Measurements from ENCODE around the gene WSCD2. TPM values are rescaled to one million over a fixed set of nuclear protein-coding genes. Genes with fewer than 3 reads are reported as not detected.
A peak's percentile ranks its signal among the peaks of the same experiment; 100 is the strongest.

The WSCD2 gene
- total and polyA plus RNA-seq, 2 donors (not counting 3 experiments of a cell fraction or from before 2014, with no cell fraction given): not detected

- Histone ChIP-seq H3K4me1 (ENCODE audit: control insufficient read depth, extremely low read depth, insufficient read depth, low read length) (no peaks in the 10 kb centered on the region), H3K9ac (replicated peaks; ENCODE audit: extremely low read depth, insufficient read depth, low read length) (no peak overlapping the region), H3K4me3 (replicated peaks in 1 of 3; ENCODE audit: insufficient read depth in 1 of 3, low read depth in 1 of 3, low read length in 3 of 3) (no peak overlapping the region), H4K20me1 (replicated peaks; ENCODE audit: control insufficient read depth, extremely low read depth, insufficient read depth, low read length) (no peaks in the 10 kb centered on the region), H3K4me2 (ENCODE audit: insufficient read depth, low read length) (no peak overlapping the region), H3K79me2 (ENCODE audit: control insufficient read depth, insufficient read depth, low read length) (no peaks in the 10 kb centered on the region), H2AFZ (ENCODE audit: low read depth, low read length) (no peak overlapping the region), H3K9me3 (replicated peaks; ENCODE audit: control insufficient read depth, insufficient read depth, low read length) (no peaks in the 10 kb centered on the region), H3K27me3 (ENCODE audit: control insufficient read depth in 2 of 2, insufficient read depth in 2 of 2, low read length in 2 of 2) (no peaks in the 10 kb centered on the region), H3K36me3 (ENCODE audit: control insufficient read depth in 2 of 2, extremely low read depth in 1 of 2, insufficient read depth in 2 of 2, low read length in 2 of 2) (no peaks in the 10 kb centered on the region), H3K9me1 (replicated peaks; ENCODE audit: control insufficient read depth, extremely low read depth, insufficient read depth, low read length) (no peaks in the 10 kb centered on the region), H3K27ac (ENCODE audit: insufficient read depth, low read depth, low read length) (no peak overlapping the region)
- dilution Hi-C loops (cut with MboI; ENCODE audit: extremely low pct_ligation_motif_present, low sequenced_read_pairs) (no loop called here), intact Hi-C loops (cut with micrococcal nuclease) (loop anchor here (10.0 kb wide), 1 partner anchor 199 kb away; no protein-coding TSS in a partner anchor)
- ChIA-PET POLR2A (no interaction called here), CTCF (interaction anchor here (0.7 to 1.1 kb wide), 2 partner anchors 96 to 130 kb away, joined by 3 to 4 read pairs; no protein-coding TSS in a partner anchor)
- DNase-seq (ENCODE audit: low read depth, low spot score) (no peak), FAIRE-seq (no peak)
- no peak for TF ChIP-seq GATA2 (IDR thresholded peaks at IDR 0.05; ENCODE audit: insufficient read depth, insufficient read length, low read depth, low read length)
- TF ChIP-seq POLR2A (IDR thresholded peaks at IDR 0.05; ENCODE audit: low read depth, low read length): no peak
- BruUV-seq (replicated peaks): no TSS peak
Measured at GRCh38 chr12:108193493-108193892, 64.4 kb downstream of the WSCD2 start.

GRCh38 chr12:108193917-108194316 lies 64.8 kb downstream of the WSCD2 start:
- no peak for TF ChIP-seq POLR2A (IDR thresholded peaks at IDR 0.05; ENCODE audit: low read depth, low read length)
- TF ChIP-seq JUN (IDR thresholded peaks at IDR 0.05; ENCODE audit: borderline replicate concordance, insufficient read depth, insufficient read length, low read depth): no peak
- no peak for TF ChIP-seq POLR2AphosphoS5 (IDR thresholded peaks at IDR 0.05; ENCODE audit: insufficient read depth, low read depth, low read length)
- TF ChIP-seq GATA2 (IDR thresholded peaks at IDR 0.05; ENCODE audit: insufficient read depth, insufficient read length, low read depth, low read length): no peak
- no peak for TF ChIP-seq FOS (IDR thresholded peaks at IDR 0.05; ENCODE audit: borderline replicate concordance, insufficient read depth, low read length)
- TF ChIP-seq MYC (IDR thresholded peaks at IDR 0.05; ENCODE audit: low read depth, low read length): no peak
- no peak for TF ChIP-seq MAX (IDR thresholded peaks at IDR 0.05; ENCODE audit: insufficient read depth, insufficient read length)
- TF ChIP-seq CTCF (IDR thresholded peaks at IDR 0.05; ENCODE audit: extremely low read depth in 1 of 2, insufficient read depth in 1 of 2, low read depth in 1 of 2, low read length in 2 of 2): peak; percentile 65
- no peak for TF ChIP-seq EZH2 (IDR thresholded peaks at IDR 0.05; ENCODE audit: borderline replicate concordance, low read depth, low read length, severe bottlenecking)
- Histone ChIP-seq H2AFZ (ENCODE audit: low read depth, low read length) (no peak overlapping the region), H3K4me2 (ENCODE audit: insufficient read depth, low read length) (no peak overlapping the region), H3K79me2 (ENCODE audit: control insufficient read depth, insufficient read depth, low read length) (no peaks in the 10 kb centered on the region), H3K27me3 (ENCODE audit: control insufficient read depth in 2 of 2, insufficient read depth in 2 of 2, low read length in 2 of 2) (no peaks in the 10 kb centered on the region), H3K9me1 (replicated peaks; ENCODE audit: control insufficient read depth, extremely low read depth, insufficient read depth, low read length) (no peaks in the 10 kb centered on the region), H3K36me3 (ENCODE audit: control insufficient read depth in 2 of 2, extremely low read depth in 1 of 2, insufficient read depth in 2 of 2, low read length in 2 of 2) (no peaks in the 10 kb centered on the region), H3K4me3 (replicated peaks in 1 of 3; ENCODE audit: insufficient read depth in 1 of 3, low read depth in 1 of 3, low read length in 3 of 3) (no peak overlapping the region), H3K9ac (replicated peaks; ENCODE audit: extremely low read depth, insufficient read depth, low read length) (no peak overlapping the region), H3K27ac (ENCODE audit: insufficient read depth, low read depth, low read length) (no peak overlapping the region), H3K9me3 (replicated peaks; ENCODE audit: control insufficient read depth, insufficient read depth, low read length) (no peaks in the 10 kb centered on the region), H4K20me1 (replicated peaks; ENCODE audit: control insufficient read depth, extremely low read depth, insufficient read depth, low read length) (no peaks in the 10 kb centered on the region), H3K4me1 (ENCODE audit: control insufficient read depth, extremely low read depth, insufficient read depth, low read length) (no peaks in the 10 kb centered on the region)
- intact Hi-C loops (cut with micrococcal nuclease) (loop anchor here (2.0 to 10.0 kb wide), 3 partner anchors 199 to 517 kb away; no protein-coding TSS in a partner anchor), dilution Hi-C loops (cut with MboI; ENCODE audit: extremely low pct_ligation_motif_present, low sequenced_read_pairs) (no loop called here)
- POLR2A ChIA-PET: no interaction called here
- no TSS peak for BruUV-seq (replicated peaks)
- DNase-seq (ENCODE audit: low read depth, low spot score) (peak; percentile 21), FAIRE-seq (no peak)
- CTCF ChIA-PET: interaction anchor here (0.9 to 1.3 kb wide), 7 partner anchors 9 to 518 kb away, joined by 3 to 5 read pairs (median 3); no protein-coding TSS in a partner anchor
